ENCODE data around the gene PLCB1.

Gene PLCB1

DNA sequence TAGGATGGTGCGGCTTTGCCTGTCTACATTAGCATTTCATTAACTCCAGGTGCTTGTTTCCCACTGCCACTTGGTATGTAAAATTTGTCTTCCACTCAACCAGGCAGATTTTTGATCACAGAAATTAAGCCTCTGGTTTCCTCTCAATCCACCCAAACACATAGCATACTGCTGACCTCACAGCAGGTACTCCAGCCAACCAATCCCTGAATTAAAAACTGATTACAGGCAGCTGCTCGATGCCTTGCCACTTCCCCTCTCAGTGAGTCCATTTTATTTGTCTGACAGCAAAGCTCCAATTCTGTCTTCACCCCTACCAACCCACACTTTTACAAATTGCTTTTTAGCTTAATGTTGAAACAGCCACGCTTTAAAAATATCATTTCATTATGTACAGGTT is 95.2 kb downstream of the PLCB1 start:
- H3K4me3 ChIP-seq (ENCODE audit: low read depth, low read length) = no peak overlapping the region
- TF ChIP-seq, protein P1, sequence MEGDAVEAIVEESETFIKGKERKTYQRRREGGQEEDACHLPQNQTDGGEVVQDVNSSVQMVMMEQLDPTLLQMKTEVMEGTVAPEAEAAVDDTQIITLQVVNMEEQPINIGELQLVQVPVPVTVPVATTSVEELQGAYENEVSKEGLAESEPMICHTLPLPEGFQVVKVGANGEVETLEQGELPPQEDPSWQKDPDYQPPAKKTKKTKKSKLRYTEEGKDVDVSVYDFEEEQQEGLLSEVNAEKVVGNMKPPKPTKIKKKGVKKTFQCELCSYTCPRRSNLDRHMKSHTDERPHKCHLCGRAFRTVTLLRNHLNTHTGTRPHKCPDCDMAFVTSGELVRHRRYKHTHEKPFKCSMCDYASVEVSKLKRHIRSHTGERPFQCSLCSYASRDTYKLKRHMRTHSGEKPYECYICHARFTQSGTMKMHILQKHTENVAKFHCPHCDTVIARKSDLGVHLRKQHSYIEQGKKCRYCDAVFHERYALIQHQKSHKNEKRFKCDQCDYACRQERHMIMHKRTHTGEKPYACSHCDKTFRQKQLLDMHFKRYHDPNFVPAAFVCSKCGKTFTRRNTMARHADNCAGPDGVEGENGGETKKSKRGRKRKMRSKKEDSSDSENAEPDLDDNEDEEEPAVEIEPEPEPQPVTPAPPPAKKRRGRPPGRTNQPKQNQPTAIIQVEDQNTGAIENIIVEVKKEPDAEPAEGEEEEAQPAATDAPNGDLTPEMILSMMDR (IDR thresholded peaks at IDR 0.05; ENCODE audit: low read depth, low read length) = no peak

DNA sequence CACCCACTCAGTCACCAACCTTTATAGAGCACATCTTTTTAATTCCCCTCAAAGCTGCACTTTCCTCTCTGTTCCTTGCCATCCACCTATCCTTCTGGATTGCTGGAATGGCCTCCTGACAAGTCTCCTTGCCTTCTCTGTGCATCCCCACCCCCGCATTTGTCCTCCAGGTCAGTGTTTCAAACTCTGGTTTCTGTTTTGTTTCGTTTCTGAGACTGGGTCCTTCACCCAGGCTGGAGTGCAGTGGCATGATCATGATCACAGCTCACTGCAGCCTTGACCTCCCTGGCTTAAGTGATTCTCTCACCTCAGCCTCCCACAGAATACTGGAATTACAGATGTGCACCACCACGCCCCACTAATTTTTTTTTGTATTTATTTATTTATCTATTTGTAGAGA is 96.2 kb downstream of the PLCB1 start:
- TF ChIP-seq, protein P1 (IDR thresholded peaks at IDR 0.05; ENCODE audit: low read depth, low read length) = no peak
- H3K4me3 ChIP-seq (ENCODE audit: low read depth, low read length) = no peak overlapping the region

DNA sequence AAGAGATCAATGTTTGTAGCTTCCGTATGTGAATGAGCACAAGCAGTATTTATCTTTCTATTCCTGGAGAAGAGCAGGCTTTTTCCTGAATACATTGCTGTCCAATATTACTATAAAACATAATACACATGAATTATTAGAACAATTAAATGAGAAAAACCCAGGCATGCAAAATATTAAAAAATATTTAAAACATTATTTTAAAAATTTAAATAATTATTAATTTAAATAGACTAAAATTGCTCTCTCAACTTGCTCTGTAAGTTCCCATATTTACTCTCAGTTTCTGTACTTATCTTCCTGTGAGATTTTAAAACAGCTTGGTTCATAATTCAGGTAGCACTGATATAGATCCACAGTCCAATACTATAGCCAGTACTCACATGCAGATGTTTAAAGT is 97.0 kb downstream of the PLCB1 start:
- TF ChIP-seq, protein P1 (IDR thresholded peaks at IDR 0.05; ENCODE audit: low read depth, low read length) = no peak
- H3K4me3 ChIP-seq (ENCODE audit: low read depth, low read length) = no peak overlapping the region

DNA sequence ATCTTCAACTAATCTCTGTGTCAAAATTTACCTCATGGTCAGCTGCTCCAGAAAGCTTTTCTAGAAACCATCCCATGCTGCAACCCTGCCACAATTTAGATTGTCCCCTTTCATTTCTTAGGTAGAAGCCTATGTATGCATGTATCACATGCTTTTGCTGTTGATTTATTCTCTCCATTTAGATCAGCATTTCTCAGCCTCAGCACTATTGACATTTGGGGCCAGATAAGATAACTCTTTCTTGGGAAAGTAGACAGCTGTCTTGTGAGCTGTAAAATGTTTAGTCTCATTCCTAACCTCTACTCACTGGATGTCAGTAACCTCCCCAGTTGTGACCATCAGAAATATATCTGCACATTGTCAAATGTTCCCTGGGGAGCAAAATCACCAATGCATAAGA is 99.0 kb downstream of the PLCB1 start:
- no peak overlapping the region for H3K4me3 ChIP-seq (ENCODE audit: low read depth, low read length)
- TF ChIP-seq, protein P1 (IDR thresholded peaks at IDR 0.05; ENCODE audit: low read depth, low read length) = no peak

DNA sequence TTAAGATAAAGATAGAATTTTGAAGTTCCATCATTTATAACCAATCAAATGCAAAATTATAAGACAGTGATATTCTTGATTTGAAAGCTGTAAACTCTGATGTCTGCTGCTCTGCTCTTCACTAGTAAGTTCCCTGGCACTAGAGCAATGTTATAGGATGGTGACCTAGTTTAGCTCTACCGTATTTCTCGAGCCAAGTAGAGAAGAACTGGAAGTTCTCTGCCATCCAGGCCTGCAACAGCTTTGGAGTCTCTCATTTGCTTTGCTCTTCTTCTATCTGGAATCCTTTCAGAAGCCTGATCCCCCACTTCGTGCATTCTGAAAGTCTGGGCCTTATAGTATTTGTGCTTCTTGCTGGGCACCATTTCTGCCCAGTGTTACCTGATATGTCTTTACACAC is 100.3 kb downstream of the PLCB1 start:
- TF ChIP-seq, protein P1 (IDR thresholded peaks at IDR 0.05; ENCODE audit: low read depth, low read length) = no peak
- H3K4me3 ChIP-seq (ENCODE audit: low read depth, low read length) = no peak overlapping the region

DNA sequence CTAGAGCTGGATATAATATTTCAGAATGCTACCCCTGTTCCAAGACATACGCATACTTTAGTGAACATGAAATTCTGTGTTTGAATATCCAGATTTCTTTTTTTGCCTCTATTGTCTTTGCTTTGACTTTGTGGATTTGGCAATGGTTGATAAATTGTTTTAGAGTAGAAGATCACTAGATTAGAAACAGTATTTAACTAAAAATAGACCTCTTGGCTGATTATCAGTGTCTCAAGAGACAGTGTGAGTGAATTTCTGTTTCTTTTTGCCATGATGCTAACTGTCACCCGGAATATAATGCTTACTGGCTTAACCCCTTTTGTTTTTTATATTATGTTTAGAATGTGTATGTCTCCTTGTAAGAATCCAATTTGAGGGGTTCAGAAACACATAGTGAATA is 102.5 kb downstream of the PLCB1 start:
- no peak overlapping the region for H3K4me3 ChIP-seq (ENCODE audit: low read depth, low read length)
- TF ChIP-seq, protein P1 (IDR thresholded peaks at IDR 0.05; ENCODE audit: low read depth, low read length) = no peak

DNA sequence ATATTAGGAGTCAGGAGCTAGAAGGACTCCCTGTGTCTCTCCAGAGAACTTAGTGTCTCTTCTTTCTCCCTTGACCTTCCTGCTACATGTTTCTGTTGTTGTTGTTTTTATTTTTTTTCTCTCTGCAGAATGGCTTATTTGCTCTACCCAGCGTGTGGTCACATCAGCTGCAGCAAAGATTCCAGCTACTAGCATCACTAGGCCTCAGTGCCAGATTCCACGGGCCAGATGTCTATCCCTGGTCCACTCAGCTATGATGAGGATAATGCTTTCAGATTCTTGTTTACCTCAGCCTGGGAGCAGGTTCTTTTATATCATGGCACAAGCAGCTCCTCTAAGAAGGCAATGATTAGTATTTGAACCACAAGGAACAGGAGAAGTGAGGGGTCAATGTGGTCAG is 110.0 kb downstream of the PLCB1 start:
- no peak overlapping the region for H3K4me3 ChIP-seq (ENCODE audit: low read depth, low read length)
- TF ChIP-seq, protein P1 (IDR thresholded peaks at IDR 0.05; ENCODE audit: low read depth, low read length) = no peak
